Urothelium cell line (cell line): ENCODE results near the gene POTEB3.
"Not testable (repeated sequence)": the region's sequence is repeated elsewhere in the genome, so short reads cannot be mapped to it uniquely, and the experiment has no call there.

Source experiments
- DNase-seq: peaks from one replicate; pipeline ENCODE4 v3.0.0; 2011; ENCODE audit warnings: low spot score, mixed read lengths
- FAIRE-seq: peaks from 2 replicates; lab custom pipeline; 2011; peaks lifted over from hg19 to GRCh38; lab: Jason Lieb, UNC

POTEB3 gene

DNA sequence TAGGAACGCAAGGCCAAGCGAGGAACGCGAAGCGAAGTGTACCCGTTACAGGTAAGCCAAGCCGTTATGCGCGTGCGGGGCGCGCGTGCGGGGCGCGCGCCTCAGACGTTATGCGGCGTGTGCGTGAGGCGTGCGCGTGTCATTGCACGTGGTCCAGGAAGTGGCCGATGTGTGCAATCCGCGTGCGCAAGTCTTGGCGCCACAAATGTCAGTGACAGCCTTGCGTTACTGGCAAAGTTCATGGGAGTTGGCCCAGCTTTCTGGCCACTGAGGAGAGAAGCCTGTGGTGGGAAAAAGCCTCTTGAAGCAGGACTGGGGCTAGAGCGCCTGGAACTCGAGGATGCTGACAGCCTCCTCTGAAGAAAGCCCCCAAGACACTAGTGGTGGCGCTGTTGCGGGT, at the start of gene POTEB3:
TSS of gene POTEB3 (minus strand) at position 101 of the 400 bp plus-strand sequence. CDS start 488 bp downstream, outside the sequence.
- not testable (repeated sequence) for DNase-seq, FAIRE-seq

DNA sequence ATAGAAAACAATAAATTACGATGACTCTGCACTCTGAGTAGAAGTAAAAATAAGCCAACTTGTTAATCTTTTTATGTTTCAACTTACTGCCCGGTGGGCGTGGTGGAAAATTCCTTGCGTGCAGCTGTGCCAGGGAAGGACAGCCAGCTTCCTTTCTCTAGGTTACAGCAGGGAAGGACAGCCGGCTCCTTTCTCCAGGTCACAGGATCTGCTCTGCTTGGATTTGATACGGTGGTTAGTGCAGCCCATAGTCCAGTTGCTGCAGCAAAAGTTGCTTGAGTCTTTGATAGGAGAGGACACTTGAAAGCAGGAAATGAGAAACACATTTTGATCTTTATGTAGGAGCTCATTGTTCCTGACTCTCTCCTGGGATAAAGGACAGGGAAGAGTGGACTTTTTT, 13.4 kb upstream of the POTEB3 start:
- DNase-seq, FAIRE-seq: not testable (repeated sequence)

DNA sequence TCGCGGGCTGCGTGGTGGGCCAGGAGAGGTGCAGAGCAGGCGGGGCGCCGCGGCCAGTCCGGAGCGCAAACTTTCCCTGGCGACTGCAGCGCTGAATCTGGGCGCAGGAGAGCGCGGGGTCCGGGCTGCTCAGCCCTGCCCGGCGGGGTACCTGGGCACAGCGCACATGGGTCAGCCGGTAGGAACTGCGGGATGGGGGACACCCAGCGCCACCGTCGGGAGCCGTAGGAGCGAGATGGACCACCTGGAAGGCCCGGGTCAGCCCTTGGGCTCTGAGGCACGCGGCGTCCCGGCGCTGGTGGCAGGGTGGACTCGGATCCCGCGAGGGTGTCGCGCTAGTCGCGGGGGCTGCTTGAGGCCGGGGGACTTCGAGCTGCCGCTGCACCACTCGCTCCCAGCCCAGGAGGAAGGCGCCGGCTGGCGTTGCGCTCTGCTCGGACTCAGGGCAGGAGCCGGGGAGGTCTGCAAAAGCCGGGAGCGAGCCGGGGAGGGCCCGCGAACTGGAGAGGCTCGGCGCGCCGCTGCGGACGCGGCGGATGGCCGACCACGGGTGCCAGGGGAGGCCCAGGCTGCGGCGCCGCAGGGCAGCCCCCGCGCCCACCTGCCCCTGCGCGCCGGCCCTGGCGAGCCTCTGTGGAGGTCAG, 11.7 kb upstream of the POTEB3 start:
- not testable (repeated sequence) for DNase-seq, FAIRE-seq

DNA sequence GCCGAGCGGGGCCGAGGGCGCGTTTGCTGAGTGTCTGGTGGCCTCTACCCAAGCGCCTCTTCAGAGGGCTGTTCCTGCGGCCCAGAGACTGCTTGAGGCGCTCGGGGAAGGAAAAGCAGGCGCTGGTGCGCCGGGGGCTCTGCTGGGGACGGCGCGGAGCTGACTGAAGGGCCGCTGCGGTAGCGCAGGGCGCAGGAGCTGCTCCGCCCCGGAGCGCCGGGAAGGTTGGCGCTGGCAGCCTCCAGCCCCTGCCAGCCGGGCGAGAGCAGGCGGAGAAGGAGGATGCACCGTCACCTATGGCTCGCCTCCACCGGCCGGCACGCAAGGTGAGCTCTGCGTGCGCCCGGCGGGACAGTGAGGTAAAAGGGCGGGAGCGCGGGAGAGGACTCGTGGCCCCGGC, 11.2 kb upstream of the POTEB3 start:
- not testable (repeated sequence) for FAIRE-seq, DNase-seq

DNA sequence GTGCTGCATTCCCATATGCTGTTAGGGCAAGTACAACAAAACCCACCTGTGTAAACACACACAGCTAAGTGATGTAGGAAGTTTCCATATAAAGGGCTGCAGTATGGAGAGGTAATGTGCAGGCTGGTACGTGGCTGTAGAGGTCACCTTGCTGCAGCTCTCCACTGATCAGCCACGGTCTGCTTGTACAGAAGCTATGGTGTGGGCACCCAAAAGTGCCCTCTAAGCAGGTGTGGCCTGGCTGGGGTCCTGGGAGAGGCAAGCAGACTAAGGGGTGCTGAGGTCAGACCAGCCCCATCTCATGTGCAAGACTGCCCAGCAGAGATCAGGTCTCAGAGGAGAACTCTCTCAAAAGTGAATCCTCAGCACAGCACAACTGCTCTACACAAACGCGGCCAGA, 32.9 kb downstream of the POTEB3 start:
- not testable (repeated sequence) for DNase-seq, FAIRE-seq

DNA sequence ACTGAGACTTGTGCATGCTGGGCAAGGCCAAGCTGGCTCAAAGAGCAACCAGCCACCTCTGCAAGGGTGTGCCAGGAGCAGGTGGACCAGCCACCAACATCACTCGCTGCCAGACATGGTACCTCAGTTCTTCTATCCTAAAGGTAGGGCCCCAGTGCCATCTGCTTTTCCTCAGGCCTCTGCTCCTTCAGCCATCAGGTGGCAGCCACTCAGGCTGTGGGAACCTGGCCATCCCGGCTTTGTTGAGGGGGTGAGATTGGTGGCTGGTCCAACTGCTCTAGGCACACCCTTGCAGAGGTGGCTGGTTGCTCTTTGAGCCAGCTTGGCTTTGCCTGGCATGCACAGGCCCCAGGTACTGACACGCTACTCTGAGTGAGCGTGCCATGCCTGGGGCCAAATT, 38.8 kb downstream of the POTEB3 start:
- not testable (repeated sequence) for FAIRE-seq, DNase-seq

DNA sequence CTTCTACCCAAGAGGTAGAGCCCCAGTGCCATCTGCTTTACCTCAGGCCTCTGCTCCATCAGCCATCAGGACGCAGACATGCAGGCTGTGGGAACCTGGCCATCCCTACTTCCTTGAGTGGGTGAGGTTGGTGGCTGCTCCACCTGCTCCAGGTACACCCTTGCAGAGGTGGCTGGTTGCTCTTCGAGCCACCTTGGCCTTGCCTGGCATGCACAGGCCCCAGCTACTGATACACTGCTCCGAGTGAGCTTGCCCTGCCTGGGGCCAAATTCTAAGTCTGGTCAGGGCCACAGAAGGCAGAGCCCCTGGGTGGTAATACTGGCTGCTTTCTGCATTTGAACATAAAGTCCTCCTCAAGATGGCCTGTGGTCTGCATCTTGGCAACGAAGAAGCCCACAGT, 41.2 kb downstream of the POTEB3 start:
- not testable (repeated sequence) for DNase-seq, FAIRE-seq

DNA sequence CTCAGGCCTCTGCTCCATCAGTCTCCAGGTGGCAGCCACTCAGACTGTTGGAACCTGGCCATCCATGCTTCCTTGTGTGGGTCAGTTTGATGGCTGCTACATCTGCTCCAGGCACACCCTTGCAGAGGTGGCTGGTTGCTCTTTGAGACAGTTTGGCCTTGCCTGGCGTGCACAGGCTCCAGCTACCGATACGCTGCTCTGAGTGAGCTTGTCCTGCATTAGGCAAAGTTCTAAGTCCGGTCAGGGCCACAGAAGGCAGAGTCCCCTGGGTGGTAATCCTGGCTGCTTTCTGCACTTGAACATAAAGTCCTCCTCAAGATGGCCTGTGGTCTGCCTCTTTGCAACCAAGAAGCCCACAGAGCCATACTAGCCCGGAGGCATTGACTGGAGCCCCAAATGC, 41.8 kb downstream of the POTEB3 start:
- FAIRE-seq, DNase-seq: not testable (repeated sequence)

DNA sequence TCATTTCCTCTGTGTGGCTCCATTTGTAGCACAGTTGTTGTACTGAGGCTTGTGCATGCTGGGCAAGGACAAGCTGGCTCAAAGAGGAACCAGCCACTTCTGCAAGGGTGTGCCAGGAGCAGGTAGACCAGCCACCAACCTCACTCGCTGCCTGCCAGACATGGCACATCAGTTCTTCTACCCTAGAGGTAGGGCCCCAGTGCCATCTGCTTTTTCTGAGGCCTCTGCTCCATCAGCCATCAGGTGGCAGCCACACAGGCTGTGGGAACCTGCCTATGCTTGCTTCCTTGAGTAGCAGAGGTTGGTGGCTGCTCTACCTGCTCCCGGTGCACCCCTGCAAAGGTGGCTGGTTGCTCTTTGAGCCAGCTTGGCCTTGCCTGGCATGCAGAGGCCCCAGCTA, 42.6 kb downstream of the POTEB3 start:
- FAIRE-seq, DNase-seq: not testable (repeated sequence)

DNA sequence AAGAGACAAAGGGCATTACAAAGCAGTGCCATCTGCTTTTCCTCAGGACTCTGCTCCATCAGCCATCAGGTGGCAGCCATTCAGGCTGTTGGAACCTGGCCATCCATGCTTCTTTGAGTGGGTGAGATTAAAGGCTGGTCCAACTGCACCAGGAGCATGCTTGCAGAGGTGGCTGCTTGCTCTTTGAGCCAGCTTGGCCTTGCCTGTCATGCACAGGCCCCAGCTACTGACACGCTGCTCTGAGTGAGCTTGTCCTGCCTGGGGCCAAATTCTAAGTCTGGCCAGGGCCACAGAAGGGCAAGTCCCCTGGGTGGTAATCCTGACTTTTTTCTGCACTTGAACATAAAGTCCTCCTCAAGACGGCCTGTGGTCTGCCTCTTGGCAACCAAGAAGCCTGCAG, 43.1 kb downstream of the POTEB3 start:
- not testable (repeated sequence) for DNase-seq, FAIRE-seq

DNA sequence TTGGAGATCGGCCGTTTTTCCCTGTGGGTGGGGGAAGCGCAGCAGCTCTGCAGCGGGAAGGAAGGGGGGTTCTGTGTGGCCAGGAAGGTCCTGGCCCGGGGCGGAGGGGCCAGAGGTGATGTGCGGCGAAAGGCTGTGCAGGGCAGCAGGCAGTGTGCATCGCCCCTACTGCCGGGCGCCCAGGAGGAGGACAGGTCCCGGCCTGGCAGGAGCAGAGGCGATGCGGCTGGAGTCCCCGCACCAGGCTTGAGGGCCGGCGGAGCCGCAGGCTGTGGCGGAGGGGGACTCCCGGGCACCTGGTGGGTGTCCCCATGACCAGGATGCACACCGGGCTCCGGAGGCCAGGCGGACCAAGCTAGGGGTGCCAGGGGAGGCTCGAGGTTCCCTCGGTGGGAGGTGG, 54.3 kb downstream of the POTEB3 start:
- not testable (repeated sequence) for DNase-seq, FAIRE-seq

DNA sequence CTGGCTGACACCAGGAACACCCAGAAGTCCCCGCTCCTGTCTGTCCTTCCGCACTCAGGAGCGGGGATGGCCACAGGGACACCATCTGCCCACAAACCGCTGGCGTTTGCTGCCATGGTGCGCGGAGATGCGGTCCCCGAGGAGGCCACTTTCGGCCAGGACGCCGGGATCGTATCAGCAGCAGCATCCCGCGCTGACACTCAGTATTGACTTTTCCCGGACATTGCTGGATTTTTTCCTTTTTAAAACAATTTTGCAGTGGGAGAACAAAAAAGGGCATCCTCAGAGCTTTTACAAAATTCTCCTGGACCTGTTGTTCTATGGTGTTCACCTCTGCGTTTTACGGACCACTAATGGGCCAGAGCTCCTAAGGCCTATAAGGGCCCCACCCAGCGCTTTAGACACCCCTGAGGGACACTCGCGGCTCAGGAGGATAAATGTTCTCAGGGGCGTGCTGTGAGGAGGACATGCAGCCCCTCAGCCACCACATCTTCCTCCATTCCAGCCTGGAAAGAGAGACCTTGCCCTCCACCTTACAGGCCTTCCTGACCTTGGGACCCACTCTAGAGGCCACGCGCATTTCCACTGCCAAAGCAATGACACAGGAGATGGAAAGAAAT, 56.3 kb downstream of the POTEB3 start:
- DNase-seq, FAIRE-seq: not testable (repeated sequence)

DNA sequence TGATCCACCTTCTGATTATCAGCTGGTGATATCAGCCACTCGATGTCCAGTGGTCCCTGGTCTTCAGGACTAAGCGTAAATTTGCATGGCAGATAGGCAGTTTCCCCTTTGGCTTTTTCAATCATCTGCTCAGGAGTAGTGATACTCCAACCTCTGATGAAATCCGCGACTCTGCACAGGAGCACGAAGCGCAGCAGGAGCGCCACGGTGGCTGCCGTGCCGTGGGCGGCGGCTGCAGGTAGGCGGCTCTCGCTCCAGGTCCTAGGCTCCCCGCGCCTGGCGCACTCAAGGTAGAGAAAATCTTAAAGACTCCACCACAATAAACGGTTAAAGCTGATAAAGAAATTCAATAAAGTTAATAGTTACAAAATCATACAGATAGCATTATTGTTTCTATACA, 66.6 kb downstream of the POTEB3 start:
- DNase-seq, FAIRE-seq: not testable (repeated sequence)

DNA sequence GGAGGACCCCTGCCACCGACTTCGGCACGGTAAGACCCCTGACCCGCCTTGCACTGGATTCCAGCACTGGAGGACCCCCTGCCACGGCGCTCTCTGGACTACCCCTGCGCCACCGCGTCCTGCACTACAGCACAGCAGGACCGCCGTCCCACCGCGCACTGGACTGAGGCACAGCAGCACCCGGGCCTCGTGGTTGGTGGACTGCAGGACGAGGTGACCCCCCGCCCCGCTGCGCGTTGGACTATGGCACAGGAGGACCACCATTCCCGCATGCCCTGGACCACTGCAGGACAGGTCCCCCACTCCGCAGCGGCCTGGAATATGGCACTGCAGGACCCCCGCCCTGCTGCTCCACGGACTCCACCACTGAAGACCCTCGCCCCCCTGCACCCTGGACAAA, 71.1 kb downstream of the POTEB3 start:
- FAIRE-seq, DNase-seq: not testable (repeated sequence)

DNA sequence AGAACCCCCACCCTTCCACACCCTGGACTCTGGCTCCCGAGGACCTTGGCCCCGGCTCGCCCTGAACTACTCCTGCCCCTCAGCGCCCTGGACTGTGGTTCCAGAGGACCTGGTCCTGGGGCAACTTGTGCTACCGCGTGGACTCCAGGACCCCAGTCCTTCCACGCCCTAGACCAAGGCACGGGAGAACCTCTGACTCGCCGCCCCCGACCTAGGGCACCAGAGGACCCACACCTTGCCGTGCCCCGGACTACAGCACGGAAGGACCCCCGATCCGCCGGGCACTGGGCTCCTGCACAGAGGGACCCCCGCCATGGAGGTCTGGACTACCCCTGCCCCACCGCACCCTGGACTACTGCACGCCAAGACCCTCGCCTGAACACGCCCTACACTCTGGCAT, 71.7 kb downstream of the POTEB3 start:
- DNase-seq, FAIRE-seq: not testable (repeated sequence)
